Suprapubic skin (tissue), 4 donors: ENCODE data around the gene UTRN.

Experiments used
- POLR2A ChIP-seq, 2 donors: fragments of 450-650 bp; IDR thresholded peaks; one replicate each; pipeline ENCODE4 v1.6.1; 2017; ENCODE audit warnings: antibody characterized with exemption in 2 of 2, mild to moderate bottlenecking in 2 of 2, moderate library complexity in 2 of 2
- POLR2AphosphoS5 ChIP-seq, 3 donors: sonication (generic); formaldehyde crosslinking; IDR thresholded peaks; one replicate each; pipeline ENCODE4 v1.6.1; 2017; ENCODE audit warnings: antibody characterized with exemption in 3 of 3
- TF ChIP-seq, protein P1 (sequence below), 2 donors: fragments of 200-600 bp in 1 of 2; fragments of 450-650 bp in 1 of 2; sonication (generic) in 1 of 2; IDR thresholded peaks; one replicate each; pipeline ENCODE4 v1.5.1; 2016 to 2019; ENCODE audit warnings: antibody characterized with exemption in 2 of 2, mild to moderate bottlenecking in 1 of 2, moderate library complexity in 1 of 2

DNA sequence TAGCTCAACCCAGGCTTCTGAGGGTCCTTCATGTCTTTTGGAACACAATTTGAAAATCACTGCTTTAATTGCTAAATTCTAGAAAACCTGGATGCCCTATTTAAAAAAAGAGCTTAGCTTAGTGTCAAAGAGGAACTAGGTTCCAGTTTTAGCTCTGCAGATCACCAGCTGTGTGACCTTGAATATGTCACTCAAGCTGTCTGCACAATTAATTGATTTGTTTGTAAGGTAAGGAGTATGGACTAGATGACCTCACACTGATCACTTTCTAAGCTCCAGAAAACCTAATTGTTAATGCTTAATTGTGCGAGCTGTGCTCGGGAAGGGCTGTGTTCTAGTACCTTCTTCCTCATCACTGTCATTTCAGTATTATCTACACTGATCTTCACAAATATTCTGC, 26.2 kb downstream of the UTRN start:
- no peak for TF ChIP-seq POLR2AphosphoS5 (IDR thresholded peaks at IDR 0.05)
- TF ChIP-seq POLR2A (IDR thresholded peaks at IDR 0.05), result no peak
- TF ChIP-seq, protein P1, sequence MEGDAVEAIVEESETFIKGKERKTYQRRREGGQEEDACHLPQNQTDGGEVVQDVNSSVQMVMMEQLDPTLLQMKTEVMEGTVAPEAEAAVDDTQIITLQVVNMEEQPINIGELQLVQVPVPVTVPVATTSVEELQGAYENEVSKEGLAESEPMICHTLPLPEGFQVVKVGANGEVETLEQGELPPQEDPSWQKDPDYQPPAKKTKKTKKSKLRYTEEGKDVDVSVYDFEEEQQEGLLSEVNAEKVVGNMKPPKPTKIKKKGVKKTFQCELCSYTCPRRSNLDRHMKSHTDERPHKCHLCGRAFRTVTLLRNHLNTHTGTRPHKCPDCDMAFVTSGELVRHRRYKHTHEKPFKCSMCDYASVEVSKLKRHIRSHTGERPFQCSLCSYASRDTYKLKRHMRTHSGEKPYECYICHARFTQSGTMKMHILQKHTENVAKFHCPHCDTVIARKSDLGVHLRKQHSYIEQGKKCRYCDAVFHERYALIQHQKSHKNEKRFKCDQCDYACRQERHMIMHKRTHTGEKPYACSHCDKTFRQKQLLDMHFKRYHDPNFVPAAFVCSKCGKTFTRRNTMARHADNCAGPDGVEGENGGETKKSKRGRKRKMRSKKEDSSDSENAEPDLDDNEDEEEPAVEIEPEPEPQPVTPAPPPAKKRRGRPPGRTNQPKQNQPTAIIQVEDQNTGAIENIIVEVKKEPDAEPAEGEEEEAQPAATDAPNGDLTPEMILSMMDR (IDR thresholded peaks at IDR 0.05), result no peak
